HepG2 (cell line): Measurements from ENCODE around the gene LAG3. TPM values are rescaled to one million over a fixed set of nuclear protein-coding genes. Genes with fewer than 3 reads are reported as not detected.
A peak's percentile ranks its signal among the peaks of the same experiment; 100 is the strongest.

Source experiments
- ARHGAP35 ChIP-seq: sonication (generic); formaldehyde crosslinking; IDR thresholded peaks from 2 replicates; pipeline ENCODE4 v1.9.0; 2022; ENCODE audit warnings: mild to moderate bottlenecking, inconsistent platforms, moderate library complexity, missing genetic modification reagents, borderline replicate concordance
- CBX1 ChIP-seq: IDR thresholded peaks from one replicate; pipeline ENCODE4 v1.6.1; 2016; ENCODE audit warnings: antibody characterized with exemption, low read depth
- CCDC6 ChIP-seq: sonication (generic); formaldehyde crosslinking; IDR thresholded peaks from 2 replicates; pipeline ENCODE4 v1.8.1; 2022; ENCODE audit warnings: mild to moderate bottlenecking, missing genetic modification reagents, moderate library complexity
- DR1 ChIP-seq: sonication (generic); formaldehyde crosslinking; IDR thresholded peaks from 2 replicates; pipeline ENCODE4 v1.8.0; 2021; ENCODE audit warnings: mild to moderate bottlenecking, missing genetic modification reagents, inconsistent platforms
- KDM2A ChIP-seq: sonication (generic); formaldehyde crosslinking; IDR thresholded peaks from 2 replicates; pipeline ENCODE4 v1.4.0; 2020; ENCODE audit warnings: low read depth, missing genetic modification reagents, borderline replicate concordance
- MAZ ChIP-seq, 2 experiments: sonication (generic) in 1 of 2; formaldehyde crosslinking in 1 of 2; IDR thresholded peaks; 2 replicates each; pipeline versions ENCODE4 v1.5.0 to v1.6.1; 2012 to 2020; ENCODE audit warnings: low read depth in 2 of 2, mild to moderate bottlenecking in 2 of 2, borderline replicate concordance in 1 of 2, improper control_type of control experiment in 1 of 2, low read length in 1 of 2, missing genetic modification reagents in 1 of 2, moderate library complexity in 1 of 2
- MED1 ChIP-seq: sonication (generic); formaldehyde crosslinking; IDR thresholded peaks from 2 replicates; pipeline ENCODE4 v1.4.0; 2020; ENCODE audit warnings: missing genetic modification reagents
- MED8 ChIP-seq: sonication (generic); formaldehyde crosslinking; IDR thresholded peaks from 2 replicates; pipeline ENCODE4 v1.8.1; 2023; ENCODE audit warnings: mild to moderate bottlenecking, missing genetic modification reagents; ENCODE audit not compliant: insufficient replicate concordance
- MEF2D ChIP-seq: sonication (generic); formaldehyde crosslinking; IDR thresholded peaks from 2 replicates; pipeline ENCODE4 v1.5.1; 2020; ENCODE audit warnings: mild to moderate bottlenecking, missing genetic modification reagents
- NFYB ChIP-seq: sonication (generic); formaldehyde crosslinking; IDR thresholded peaks from 2 replicates; pipeline ENCODE4 v1.4.0; 2020; ENCODE audit warnings: missing genetic modification reagents
- POLR2A ChIP-seq, 2 experiments: IDR thresholded peaks; 2 replicates each; pipeline ENCODE4 v1.6.1; 2011; ENCODE audit warnings: low read depth in 2 of 2, low read length in 2 of 2, mild to moderate bottlenecking in 1 of 2, moderate library complexity in 1 of 2; ENCODE audit not compliant: insufficient read depth in 1 of 2
- PRMT3 ChIP-seq: sonication (generic); formaldehyde crosslinking; IDR thresholded peaks from 2 replicates; pipeline ENCODE4 v1.8.1; 2022; ENCODE audit warnings: low read depth, mild to moderate bottlenecking, moderate library complexity, missing genetic modification reagents, borderline replicate concordance
- THYN1 ChIP-seq: sonication (generic); formaldehyde crosslinking; IDR thresholded peaks from 2 replicates; pipeline ENCODE4 v1.8.1; 2023; ENCODE audit warnings: low read depth, mild to moderate bottlenecking, moderate library complexity, missing genetic modification reagents, borderline replicate concordance
- ZBTB46 ChIP-seq: sonication (generic); formaldehyde crosslinking; IDR thresholded peaks from 2 replicates; pipeline ENCODE4 v1.4.0; 2020; ENCODE audit warnings: mild to moderate bottlenecking, missing genetic modification reagents, borderline replicate concordance
- ZFP41 ChIP-seq: sonication (generic); formaldehyde crosslinking; IDR thresholded peaks from 2 replicates; pipeline ENCODE4 v1.4.0; 2020; ENCODE audit warnings: mild to moderate bottlenecking, missing genetic modification reagents, borderline replicate concordance
- ZFP62 ChIP-seq: sonication (generic); formaldehyde crosslinking; IDR thresholded peaks from 2 replicates; pipeline ENCODE4 v1.4.0; 2020; ENCODE audit warnings: missing genetic modification reagents
- ZMAT3 ChIP-seq: sonication (generic); formaldehyde crosslinking; conservative IDR thresholded peaks from 2 replicates; pipeline ENCODE4 v1.7.0; 2021; ENCODE audit warnings: missing genetic modification reagents
- ZNF274 ChIP-seq: sonication (generic); formaldehyde crosslinking; IDR thresholded peaks from 2 replicates; pipeline ENCODE4 v1.5.1; 2020; ENCODE audit warnings: mild to moderate bottlenecking, missing genetic modification reagents
- ZNF3 ChIP-seq: IDR thresholded peaks from 2 replicates; pipeline ENCODE4 v1.7.0; 2017; ENCODE audit warnings: inconsistent platforms
- ZNF30 ChIP-seq: sonication (generic); formaldehyde crosslinking; IDR thresholded peaks from 2 replicates; pipeline ENCODE4 v1.5.0; 2020; ENCODE audit warnings: mild to moderate bottlenecking, missing genetic modification reagents
- ZNF354B ChIP-seq: sonication (generic); formaldehyde crosslinking; IDR thresholded peaks from 2 replicates; pipeline ENCODE4 v1.8.0; 2022; ENCODE audit warnings: mild to moderate bottlenecking, missing genetic modification reagents
- ZNF616 ChIP-seq: sonication (generic); formaldehyde crosslinking; IDR thresholded peaks from 2 replicates; pipeline ENCODE4 v1.5.0; 2020; ENCODE audit warnings: low read depth, mild to moderate bottlenecking, missing genetic modification reagents
- ZNF83 ChIP-seq: sonication (generic); formaldehyde crosslinking; IDR thresholded peaks from 2 replicates; pipeline ENCODE4 v1.4.0; 2020; ENCODE audit warnings: missing genetic modification reagents, mild to moderate bottlenecking, borderline replicate concordance
- polyA plus RNA-seq, 8 experiments: library from polyadenylated mRNA; depleted of rRNA in 3 of 8; stranded (reverse) in 7 of 8; unstranded in 1 of 8; fragments of >200 nt; fragmentation: Illumina TruSeq in 4 of 8; extraction: Trizol in 4 of 8; gene quantifications; 2 replicates each; pipeline versions ENCODE4 v1.2.1 to v1.2.3, GENCODE V29; 2011 to 2016; ENCODE audit warnings: low read depth in 4 of 8, missing spikeins in 1 of 8, mixed read lengths in 1 of 8; ENCODE audit not compliant: insufficient read depth in 1 of 8
- total RNA-seq, 5 experiments: library from RNA; depleted of rRNA; stranded (reverse); fragments of >200 nt; fragmentation: Illumina TruSeq; extraction: Trizol; gene quantifications; 2 replicates each; pipeline ENCODE4 v1.2.3, GENCODE V29; 2016; ENCODE audit warnings: low read depth in 1 of 5
- TF ChIP-seq, protein P1 (sequence below): IDR thresholded peaks from 2 replicates; pipeline ENCODE4 v1.6.1; 2016; ENCODE audit warnings: mild to moderate bottlenecking, missing biosample characterization, missing genetic modification reagents
- TF ChIP-seq, protein P2 (sequence below): sonication (generic); formaldehyde crosslinking; conservative IDR thresholded peaks from 2 replicates; pipeline ENCODE4 v1.4.0; 2020; ENCODE audit warnings: missing genetic modification reagents

The LAG3 gene
- total and polyA plus RNA-seq, 2 of the 13 experiments (the other 11 are each of a cell fraction or from before 2014, with no cell fraction given): 0.11 to 0.26 TPM

GRCh38 chr12:6767353-6768319, 4.7 kb upstream of the LAG3 start (continued):
- TF ChIP-seq ZBTB46 (CRISPR knock-in tag) (no peak), ZNF274 (no peak), THYN1 (CRISPR knock-in tag) (no peak), ZFP41 (CRISPR knock-in tag) (no peak), PRMT3 (CRISPR knock-in tag) (no peak), ZNF354B (no peak), ZNF30 (CRISPR knock-in tag) (no peak), ZNF83 (CRISPR knock-in tag) (no peak), MED1 (CRISPR knock-in tag) (peak; percentile 83), MEF2D (CRISPR knock-in tag) (0 out of 2 replicates have a peak, but pooled peaks have one; percentile 19), KDM2A (CRISPR knock-in tag) (no peak; the same call in 1 of the 2 replicates), MAZ (IDR thresholded peaks at IDR 0.05; ENCODE audit: borderline replicate concordance, low read depth, low read length) (no peak; the same call in 1 of the 2 replicates), MAZ (CRISPR knock-in tag; IDR thresholded peaks at IDR 0.05; ENCODE audit: low read depth) (peak; percentile 46; the same call in 1 of the 2 replicates), ZFP62 (CRISPR knock-in tag) (no peak), ARHGAP35 (CRISPR knock-in tag) (no peak), ZNF616 (CRISPR knock-in tag) (no peak), MED8 (CRISPR knock-in tag) (peak; percentile 39), ZMAT3 (CRISPR knock-in tag) (no peak; the same call in 1 of the 2 replicates), POLR2A (IDR thresholded peaks at IDR 0.05; ENCODE audit: insufficient read depth in 1 of 2, low read depth in 2 of 2, low read length in 2 of 2) (peak in 1 of 2 experiments; percentile 67; a peak in 2 of 4 replicates), NFYB (CRISPR knock-in tag) (no peak), CCDC6 (CRISPR knock-in tag) (0 out of 2 replicates have a peak, but pooled peaks have one; percentile 46), ZNF3 (CRISPR knock-in tag) (no peak), CBX1 (peak; percentile 37), DR1 (CRISPR knock-in tag) (no peak; the same call in 1 of the 2 replicates)
- TF ChIP-seq, protein P1, sequence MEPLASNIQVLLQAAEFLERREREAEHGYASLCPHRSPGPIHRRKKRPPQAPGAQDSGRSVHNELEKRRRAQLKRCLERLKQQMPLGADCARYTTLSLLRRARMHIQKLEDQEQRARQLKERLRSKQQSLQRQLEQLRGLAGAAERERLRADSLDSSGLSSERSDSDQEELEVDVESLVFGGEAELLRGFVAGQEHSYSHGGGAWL (CRISPR knock-in tag): no peak
- TF ChIP-seq, protein P2, sequence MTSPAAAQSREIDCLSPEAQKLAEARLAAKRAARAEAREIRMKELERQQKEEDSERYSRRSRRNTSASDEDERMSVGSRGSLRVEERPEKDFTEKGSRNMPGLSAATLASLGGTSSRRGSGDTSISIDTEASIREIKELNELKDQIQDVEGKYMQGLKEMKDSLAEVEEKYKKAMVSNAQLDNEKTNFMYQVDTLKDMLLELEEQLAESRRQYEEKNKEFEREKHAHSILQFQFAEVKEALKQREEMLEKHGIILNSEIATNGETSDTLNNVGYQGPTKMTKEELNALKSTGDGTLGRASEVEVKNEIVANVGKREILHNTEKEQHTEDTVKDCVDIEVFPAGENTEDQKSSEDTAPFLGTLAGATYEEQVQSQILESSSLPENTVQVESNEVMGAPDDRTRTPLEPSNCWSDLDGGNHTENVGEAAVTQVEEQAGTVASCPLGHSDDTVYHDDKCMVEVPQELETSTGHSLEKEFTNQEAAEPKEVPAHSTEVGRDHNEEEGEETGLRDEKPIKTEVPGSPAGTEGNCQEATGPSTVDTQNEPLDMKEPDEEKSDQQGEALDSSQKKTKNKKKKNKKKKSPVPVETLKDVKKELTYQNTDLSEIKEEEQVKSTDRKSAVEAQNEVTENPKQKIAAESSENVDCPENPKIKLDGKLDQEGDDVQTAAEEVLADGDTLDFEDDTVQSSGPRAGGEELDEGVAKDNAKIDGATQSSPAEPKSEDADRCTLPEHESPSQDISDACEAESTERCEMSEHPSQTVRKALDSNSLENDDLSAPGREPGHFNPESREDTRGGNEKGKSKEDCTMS (CRISPR knock-in tag): no peak
